Thyroid gland (tissue), 4 donors: ENCODE measurements around the gene MALT1. TPM values are rescaled to one million over a fixed set of nuclear protein-coding genes. Genes with fewer than 3 reads are reported as not detected.

Experiments used
- DNase-seq, 2 donors: peaks; one replicate each; pipeline ENCODE4 v3.0.0-alpha.2; 2019
- H3K27ac ChIP-seq, 3 donors: fragments of 200-600 bp; sonication (generic); 1 replicate in 2 of 3; 2 replicates in 1 of 3; pipeline ENCODE4 v1.5.1; 2016 to 2019; ENCODE audit warnings: mild to moderate bottlenecking in 1 of 3, moderate library complexity in 1 of 3
- H3K27me3 ChIP-seq: fragments of 200-600 bp; sonication (generic); one replicate; pipeline ENCODE4 v1.5.1; 2019
- H3K36me3 ChIP-seq, 2 donors: fragments of 200-600 bp; sonication (generic); one replicate each; pipeline ENCODE4 v1.5.1; 2016 to 2019
- H3K4me1 ChIP-seq, 2 donors: fragments of 200-600 bp; sonication (generic); one replicate each; pipeline ENCODE4 v1.5.1; 2017 to 2019
- H3K4me3 ChIP-seq, 3 donors: fragments of 200-600 bp; sonication (generic); replicated peaks in 1 of 3; 1 replicate in 2 of 3; 2 replicates in 1 of 3; pipeline ENCODE4 v1.5.1; 2016; ENCODE audit warnings: mild to moderate bottlenecking in 1 of 3
- H3K9me3 ChIP-seq: fragments of 200-600 bp; sonication (generic); one replicate; pipeline ENCODE4 v1.5.1; 2017
- CTCF ChIP-seq, 6 experiments: fragments of 200-600 bp in 3 of 6; fragments of 450-650 bp in 3 of 6; sonication (generic) in 3 of 6; IDR thresholded peaks; one replicate each; pipeline ENCODE4 v1.5.1; 2016 to 2019; ENCODE audit warnings: antibody characterized with exemption in 6 of 6, mild to moderate bottlenecking in 2 of 6, inconsistent platforms in 1 of 6, moderate library complexity in 1 of 6
- POLR2A ChIP-seq, 2 donors: fragments of 450-650 bp; IDR thresholded peaks; one replicate each; pipeline ENCODE4 v1.6.1; 2017; ENCODE audit warnings: antibody characterized with exemption in 2 of 2, mild to moderate bottlenecking in 2 of 2, moderate library complexity in 1 of 2
- WGBS, 2 donors: methylation state at CpG; one replicate each; pipeline ENCODE4 v1.1.5; 2017; 5-methylcytosine and 5-hydroxymethylcytosine counted together
- intact Hi-C: fragments of 100-400 bp; cut with DNase I; formaldehyde crosslinking; loops from one replicate; pipeline ENCODE4 v1.15.1; 2023
- total RNA-seq, 4 donors: library from RNA; depleted of rRNA; stranded (reverse); fragments of >200 nt; gene quantifications; one replicate each; pipeline ENCODE4 v1.2.3, GENCODE V29; 2016

MALT1 gene
- total RNA-seq, 4 donors from 2014 or later, result 26.3 to 42.1 (median 30.2) TPM

GRCh38 chr18:58632552-58632951 lies 38.7 kb upstream of the MALT1 start:
- Histone ChIP-seq H3K36me3 (no peaks in the 10 kb centered on the region), H3K4me3 (no peak overlapping the region), H3K9me3 (no peaks in the 10 kb centered on the region), H3K27me3 (no peaks in the 10 kb centered on the region), H3K4me1 (peaks cover under 1 to 8% of the 10 kb centered on the region in 2 donors), H3K27ac (no peak overlapping the region)
- WGBS, 2 donors, result 82 to 85% methylated on average over 5 of the region's 5 CpGs
- TF ChIP-seq CTCF (IDR thresholded peaks at IDR 0.05) (no peak), POLR2A (IDR thresholded peaks at IDR 0.05) (no peak)
- DNase-seq, result no peak
- intact Hi-C loops, result no loop called here

- Histone ChIP-seq H3K4me3 (no peak overlapping the region), H3K27ac (no peak overlapping the region), H3K9me3 (no peaks in the 10 kb centered on the region), H3K36me3 (no peaks in the 10 kb centered on the region), H3K27me3 (no peaks in the 10 kb centered on the region), H3K4me1 (peaks cover 9 to 15% of the 10 kb centered on the region in 2 donors)
- intact Hi-C loops, result no loop called here
- TF ChIP-seq POLR2A (IDR thresholded peaks at IDR 0.05), result no peak
- no peak for TF ChIP-seq CTCF (IDR thresholded peaks at IDR 0.05)
- DNase-seq, result no peak
Observed at GRCh38 chr18:58633874-58634273, 37.4 kb upstream of the MALT1 start.

GRCh38 chr18:58635891-58636290 lies 35.4 kb upstream of the MALT1 start:
- H3K4me1 ChIP-seq, result peaks cover 9 to 15% of the 10 kb centered on the region in 2 donors
- no peaks in the 10 kb centered on the region for H3K9me3 ChIP-seq
- TF ChIP-seq CTCF (IDR thresholded peaks at IDR 0.05) (no peak), POLR2A (IDR thresholded peaks at IDR 0.05) (no peak)
- H3K4me3 ChIP-seq, result no peak overlapping the region
- intact Hi-C loops, result no loop called here
- H3K27ac ChIP-seq, result no peak overlapping the region
- no peaks in the 10 kb centered on the region for H3K27me3 ChIP-seq
- no peaks in the 10 kb centered on the region for H3K36me3 ChIP-seq
- DNase-seq, result no peak
- WGBS, 2 donors, result 27 to 45% methylated on average over 4 of the region's 4 CpGs

DNA sequence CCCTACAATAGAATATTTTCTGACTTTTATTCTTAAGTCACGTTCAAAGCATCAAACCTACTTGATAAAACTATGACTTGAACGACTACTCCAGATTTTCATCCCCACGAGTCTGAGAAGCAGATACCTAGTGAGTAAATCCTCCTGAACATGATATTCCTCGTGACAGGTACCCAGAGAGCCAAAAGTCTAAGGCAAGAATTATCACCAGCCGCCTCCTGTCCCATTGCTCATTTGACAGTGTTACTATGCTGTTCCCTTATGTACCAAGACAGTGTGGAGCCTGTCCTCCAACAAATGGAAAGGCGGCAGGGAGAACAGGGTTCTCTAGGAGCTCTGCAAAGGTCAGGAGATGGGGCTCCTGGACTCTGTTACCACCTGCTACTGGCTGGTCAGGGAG lies 34.1 kb upstream of the MALT1 start:
- 91 to 92% methylated on average over 6 of the region's 6 CpGs for WGBS, 2 donors
- H3K36me3 ChIP-seq, result no peaks in the 10 kb centered on the region
- H3K9me3 ChIP-seq, result no peaks in the 10 kb centered on the region
- peaks cover 9 to 15% of the 10 kb centered on the region in 2 donors for H3K4me1 ChIP-seq
- no peaks in the 10 kb centered on the region for H3K27me3 ChIP-seq
- H3K27ac ChIP-seq, result no peak overlapping the region
- no peak overlapping the region for H3K4me3 ChIP-seq
- intact Hi-C loops, result no loop called here
- DNase-seq, result no peak
- no peak for TF ChIP-seq CTCF (IDR thresholded peaks at IDR 0.05)
- TF ChIP-seq POLR2A (IDR thresholded peaks at IDR 0.05), result no peak

- Histone ChIP-seq H3K36me3 (no peaks in the 10 kb centered on the region), H3K27me3 (no peaks in the 10 kb centered on the region), H3K4me3 (no peak overlapping the region), H3K27ac (peak overlapping the region in 1 of 3 donors; percentile 17), H3K4me1 (peaks cover 9 to 15% of the 10 kb centered on the region in 2 donors), H3K9me3 (no peaks in the 10 kb centered on the region)
- whole genome bisulfite sequencing, 2 donors, result 82 to 84% methylated on average over 6 of the region's 6 CpGs
- intact Hi-C loops, result no loop called here
- TF ChIP-seq CTCF (IDR thresholded peaks at IDR 0.05), result no peak
- TF ChIP-seq POLR2A (IDR thresholded peaks at IDR 0.05), result no peak
- DNase-seq, result no peak
Observed at GRCh38 chr18:58637946-58638345, 33.3 kb upstream of the MALT1 start.
